Measurements from ENCODE around the gene SMURF2.

The SMURF2 gene

DNA sequence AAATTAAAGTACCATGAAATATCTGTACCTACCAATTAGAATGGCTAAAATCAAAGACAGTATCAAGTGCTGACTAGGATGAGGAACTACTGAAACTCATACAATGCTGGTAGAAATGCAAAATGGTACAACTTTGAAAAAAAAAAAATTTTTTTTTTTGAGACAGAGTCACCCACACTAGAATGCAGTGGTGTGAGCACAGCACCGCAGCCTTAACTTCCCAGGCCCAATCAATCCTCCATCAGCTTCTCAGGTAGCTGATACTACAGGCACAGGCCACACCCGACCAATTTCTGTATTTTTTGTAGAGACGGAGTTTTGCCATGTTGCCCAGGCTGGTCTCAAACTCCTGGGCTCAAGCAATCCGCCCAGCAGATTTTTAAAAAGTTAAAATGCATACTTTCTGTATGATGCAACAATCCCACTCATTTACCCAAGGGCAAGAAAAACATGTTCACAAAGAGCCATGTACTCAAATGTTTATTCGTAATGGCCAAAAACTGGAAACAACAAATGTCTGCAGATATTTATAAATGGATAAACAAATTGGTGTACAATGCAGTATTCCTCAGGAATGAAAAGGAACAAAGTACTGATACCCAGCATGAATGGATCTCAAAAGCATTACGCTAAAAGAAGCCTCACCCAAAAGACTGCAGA lies 8.7 kb downstream of the SMURF2 start:
- H3K27ac ChIP-seq: no peak overlapping the region
- TF ChIP-seq, protein P1, sequence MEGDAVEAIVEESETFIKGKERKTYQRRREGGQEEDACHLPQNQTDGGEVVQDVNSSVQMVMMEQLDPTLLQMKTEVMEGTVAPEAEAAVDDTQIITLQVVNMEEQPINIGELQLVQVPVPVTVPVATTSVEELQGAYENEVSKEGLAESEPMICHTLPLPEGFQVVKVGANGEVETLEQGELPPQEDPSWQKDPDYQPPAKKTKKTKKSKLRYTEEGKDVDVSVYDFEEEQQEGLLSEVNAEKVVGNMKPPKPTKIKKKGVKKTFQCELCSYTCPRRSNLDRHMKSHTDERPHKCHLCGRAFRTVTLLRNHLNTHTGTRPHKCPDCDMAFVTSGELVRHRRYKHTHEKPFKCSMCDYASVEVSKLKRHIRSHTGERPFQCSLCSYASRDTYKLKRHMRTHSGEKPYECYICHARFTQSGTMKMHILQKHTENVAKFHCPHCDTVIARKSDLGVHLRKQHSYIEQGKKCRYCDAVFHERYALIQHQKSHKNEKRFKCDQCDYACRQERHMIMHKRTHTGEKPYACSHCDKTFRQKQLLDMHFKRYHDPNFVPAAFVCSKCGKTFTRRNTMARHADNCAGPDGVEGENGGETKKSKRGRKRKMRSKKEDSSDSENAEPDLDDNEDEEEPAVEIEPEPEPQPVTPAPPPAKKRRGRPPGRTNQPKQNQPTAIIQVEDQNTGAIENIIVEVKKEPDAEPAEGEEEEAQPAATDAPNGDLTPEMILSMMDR (conservative IDR thresholded peaks at IDR 0.05): no peak
- no peak for TF ChIP-seq ZFX (IDR thresholded peaks at IDR 0.05)

DNA sequence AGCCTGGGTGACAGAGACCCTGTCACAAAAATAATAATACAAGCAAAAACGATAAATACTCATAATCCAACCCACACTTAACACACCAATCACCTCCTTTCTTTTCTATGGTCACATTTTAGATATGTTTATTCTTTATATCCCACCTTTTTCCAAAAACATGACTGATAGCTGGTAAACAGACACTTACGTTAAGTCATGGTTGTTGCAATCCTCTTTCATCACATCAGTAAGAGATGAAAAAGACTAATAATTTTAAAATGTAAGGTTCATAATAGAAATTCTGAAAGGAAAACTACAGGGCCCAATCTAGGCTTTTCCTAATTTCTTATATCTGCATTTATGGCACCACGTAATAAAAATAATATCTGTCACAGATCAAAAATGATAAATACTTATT lies 10.2 kb downstream of the SMURF2 start:
- H3K27ac ChIP-seq: no peak overlapping the region
- TF ChIP-seq ZFX (IDR thresholded peaks at IDR 0.05): no peak
- TF ChIP-seq, protein P1 (conservative IDR thresholded peaks at IDR 0.05): no peak

DNA sequence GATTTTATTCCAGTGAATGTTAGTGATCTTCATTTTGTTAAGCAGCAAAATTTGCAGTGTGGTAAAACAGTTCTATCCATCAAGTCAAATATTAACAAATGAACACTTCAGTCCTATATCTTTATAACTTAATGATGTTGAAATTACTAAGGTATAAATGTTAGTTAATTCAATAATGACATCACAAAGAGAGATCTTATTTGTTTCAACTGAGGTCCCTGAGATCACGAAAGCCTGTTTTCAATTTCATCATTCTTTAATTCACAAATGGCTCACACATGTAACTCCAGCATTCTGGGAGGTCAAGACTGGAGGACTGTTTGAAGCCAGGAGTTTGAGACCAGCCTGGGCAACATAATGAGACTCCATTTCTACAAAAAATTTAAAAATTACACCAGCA lies 13.9 kb downstream of the SMURF2 start:
- no peak overlapping the region for H3K27ac ChIP-seq
- TF ChIP-seq ZFX (IDR thresholded peaks at IDR 0.05): no peak
- TF ChIP-seq, protein P1 (conservative IDR thresholded peaks at IDR 0.05): no peak

DNA sequence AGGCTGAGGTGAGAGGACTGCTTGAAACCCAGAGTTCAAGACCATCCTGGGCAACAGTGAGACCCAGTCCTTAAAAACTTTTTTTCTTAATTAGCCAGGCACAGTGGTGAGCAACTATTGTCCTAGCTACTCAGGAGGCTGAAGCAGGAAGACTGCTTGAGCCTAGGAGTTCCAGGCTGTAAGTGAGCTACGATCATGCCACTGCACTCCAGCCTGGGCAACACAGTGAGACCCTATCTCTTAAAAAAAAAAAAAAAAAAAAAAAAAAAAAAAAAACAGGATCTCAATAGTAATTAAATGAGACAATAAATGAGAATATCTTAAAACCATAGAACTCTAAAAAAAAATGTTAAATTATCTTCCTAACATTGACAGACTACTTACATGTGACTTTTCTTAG lies 14.3 kb downstream of the SMURF2 start:
- H3K27ac ChIP-seq: no peak overlapping the region
- TF ChIP-seq ZFX (IDR thresholded peaks at IDR 0.05): no peak
- TF ChIP-seq, protein P1 (conservative IDR thresholded peaks at IDR 0.05): no peak

DNA sequence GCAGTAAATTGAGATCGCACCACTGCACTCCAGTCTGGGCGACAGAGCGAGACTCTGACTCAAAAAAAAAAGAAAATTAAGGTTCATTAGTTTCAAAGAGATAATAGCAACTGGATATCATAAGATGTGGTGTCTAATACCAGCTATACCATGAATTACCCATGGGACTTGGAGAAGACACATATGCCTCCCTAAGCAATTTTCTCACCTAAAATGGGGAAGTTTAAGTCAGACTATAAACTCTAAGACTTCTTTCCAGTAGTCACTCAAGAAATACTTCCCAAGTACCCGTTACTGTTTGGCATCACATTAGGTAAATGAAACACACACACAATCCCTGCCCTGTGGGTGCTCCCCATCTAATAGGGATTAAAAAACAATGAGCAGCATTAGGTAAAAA lies 22.6 kb downstream of the SMURF2 start:
- TF ChIP-seq, protein P1 (conservative IDR thresholded peaks at IDR 0.05): no peak
- TF ChIP-seq ZFX (IDR thresholded peaks at IDR 0.05): no peak
- no peak overlapping the region for H3K27ac ChIP-seq

DNA sequence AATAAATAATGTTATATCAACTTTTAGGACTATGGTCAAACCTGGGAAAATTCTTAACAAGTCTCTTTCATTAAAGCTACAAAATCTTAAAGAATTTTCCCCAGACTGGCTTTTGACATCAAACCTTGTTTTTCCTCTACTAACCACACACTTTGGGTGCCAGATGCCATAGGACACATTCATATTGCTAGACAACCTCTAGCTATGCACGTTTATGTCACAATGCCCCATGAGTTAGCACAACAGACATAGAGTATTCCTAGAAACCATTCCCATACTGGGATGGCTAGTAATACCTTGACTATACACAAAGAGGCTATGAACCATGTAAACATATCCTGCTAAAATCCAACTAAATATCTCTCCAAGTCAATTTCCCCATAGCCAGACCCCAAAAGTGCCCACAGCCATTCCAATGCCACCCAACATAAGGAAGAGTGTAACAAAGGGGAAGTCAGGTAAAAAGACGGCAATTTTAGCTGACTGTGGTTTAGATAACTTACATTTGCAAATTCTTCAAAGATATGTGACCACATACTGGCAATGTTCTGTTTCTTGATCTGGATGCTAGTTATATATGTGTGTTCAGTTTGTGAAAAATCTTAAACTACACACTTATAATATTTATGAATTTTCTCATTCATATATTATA lies 23.4 kb downstream of the SMURF2 start:
- no peak for TF ChIP-seq ZFX (IDR thresholded peaks at IDR 0.05)
- TF ChIP-seq, protein P1 (conservative IDR thresholded peaks at IDR 0.05): no peak
- no peak overlapping the region for H3K27ac ChIP-seq

DNA sequence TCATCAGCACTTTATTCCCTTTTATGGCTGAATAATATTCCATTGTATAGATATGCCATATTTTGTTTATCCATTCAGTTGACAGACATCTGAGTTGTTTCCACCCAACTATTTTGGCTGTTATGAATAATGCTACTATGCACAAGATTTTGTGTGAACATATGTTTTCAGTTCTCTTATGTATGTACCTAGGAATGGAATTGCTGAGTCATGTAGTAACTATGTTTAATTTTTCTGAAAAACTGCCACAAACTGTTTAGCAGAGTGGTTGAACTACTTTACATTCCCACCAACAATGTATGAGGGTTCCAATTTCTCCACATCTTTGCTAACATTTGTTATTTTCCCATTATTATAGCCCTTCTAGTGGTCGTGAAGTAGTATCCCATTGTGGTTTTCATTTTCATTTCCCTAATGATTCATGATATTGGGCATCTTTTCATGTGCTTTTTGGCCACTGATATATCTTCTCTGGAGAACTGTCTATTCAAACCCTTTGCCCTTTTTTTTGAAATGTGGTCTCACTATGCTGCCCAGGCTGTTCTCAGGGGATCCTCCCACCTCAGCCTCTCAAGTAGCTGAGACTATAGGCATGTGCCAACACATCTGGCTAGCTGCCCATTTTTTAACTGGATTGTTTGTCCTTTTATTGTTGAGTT lies 26.3 kb downstream of the SMURF2 start:
- TF ChIP-seq ZFX (IDR thresholded peaks at IDR 0.05): no peak
- TF ChIP-seq, protein P1 (conservative IDR thresholded peaks at IDR 0.05): no peak
- H3K27ac ChIP-seq: no peak overlapping the region

All from C4-2B (cell line).